Stimulated activated memory B cell treated with anti-CD40 and anti-IgM and Interleukin-4, amounts not matched to agents 10 μg/mL and 1 μg/mL and 100 μg/mL, for 72 hours (primary cell): ENCODE measurements around the gene THSD4.
A peak's percentile ranks its signal among the peaks of the same experiment; 100 is the strongest.
"Not testable (repeated sequence)": the region's sequence is repeated elsewhere in the genome, so short reads cannot be mapped to it uniquely, and the experiment has no call there.

Source experiments
- ATAC-seq: fragments of 150-1000 bp; cut with Tn5 transposase; 2 replicates; pipeline ENCODE4 v1.10.0; 2021
- H3K27ac Mint-ChIP-seq: one replicate; pipeline ENCODE4 v1.8.0; 2022; ENCODE audit warnings: mild to moderate bottlenecking, mixed read lengths
- H3K27me3 Mint-ChIP-seq: one replicate; pipeline ENCODE4 v1.8.0; 2022; ENCODE audit warnings: mixed read lengths
- H3K36me3 Mint-ChIP-seq: one replicate; pipeline ENCODE4 v1.8.0; 2022; ENCODE audit warnings: mixed read lengths
- H3K4me1 Mint-ChIP-seq: one replicate; pipeline ENCODE4 v1.8.0; 2022; ENCODE audit warnings: mixed read lengths
- H3K4me3 Mint-ChIP-seq: one replicate; pipeline ENCODE4 v1.8.0; 2022; ENCODE audit warnings: mild to moderate bottlenecking, moderate library complexity, mixed read lengths
- H3K9me3 Mint-ChIP-seq: one replicate; pipeline ENCODE4 v1.8.0; 2022; ENCODE audit warnings: mixed read lengths

The THSD4 gene

DNA sequence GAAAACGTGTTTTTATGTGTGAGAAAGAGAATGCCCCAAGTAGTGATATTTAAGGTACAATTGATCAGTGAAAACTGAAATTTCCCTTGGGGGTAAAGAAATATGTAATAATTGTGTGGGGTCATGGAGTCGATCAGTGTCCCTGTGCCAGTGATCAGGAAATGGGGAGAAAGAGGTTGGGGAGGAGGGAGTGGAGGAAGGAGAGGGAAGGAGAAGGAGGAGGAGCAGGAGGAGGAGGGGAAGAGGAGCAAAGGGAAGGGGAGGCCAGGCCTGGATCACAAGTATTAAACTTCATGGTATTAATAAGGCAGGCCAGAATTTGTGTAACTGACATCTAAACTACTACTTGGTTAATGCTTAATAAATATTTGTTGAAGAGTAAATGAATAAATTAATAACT is 30.4 kb downstream of the THSD4 start:
- no peaks in the 10 kb centered on the region for H3K4me1 Mint-ChIP-seq
- no peak for ATAC-seq
- H3K9me3 Mint-ChIP-seq = no peaks in the 10 kb centered on the region
- H3K27me3 Mint-ChIP-seq = peaks cover 22% of the 10 kb centered on the region
- no peaks in the 10 kb centered on the region for H3K36me3 Mint-ChIP-seq
- no peak overlapping the region for H3K4me3 Mint-ChIP-seq
- no peak overlapping the region for H3K27ac Mint-ChIP-seq

DNA sequence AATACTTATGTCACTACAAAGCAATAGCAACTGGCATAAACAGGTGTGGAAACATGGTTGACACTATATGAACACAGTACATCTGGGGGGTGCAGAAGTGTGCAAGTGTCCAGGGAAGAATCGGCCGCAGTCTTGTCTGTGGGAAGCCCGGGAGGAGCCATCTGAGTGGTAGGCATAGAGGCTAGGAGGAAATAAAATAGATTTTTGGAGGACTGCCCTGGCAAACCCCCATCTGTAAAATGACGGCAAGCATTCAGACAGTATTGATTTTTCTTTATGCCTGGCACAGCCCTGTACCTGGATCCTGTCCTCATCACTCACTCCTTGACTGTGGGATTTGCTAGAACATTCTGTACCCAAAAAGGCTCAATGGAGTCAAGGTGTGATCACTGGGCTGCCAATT is 31.3 kb downstream of the THSD4 start:
- no peak overlapping the region for H3K4me3 Mint-ChIP-seq
- no peaks in the 10 kb centered on the region for H3K36me3 Mint-ChIP-seq
- H3K27me3 Mint-ChIP-seq = peaks cover 22% of the 10 kb centered on the region
- no peaks in the 10 kb centered on the region for H3K9me3 Mint-ChIP-seq
- H3K27ac Mint-ChIP-seq = no peak overlapping the region
- no peaks in the 10 kb centered on the region for H3K4me1 Mint-ChIP-seq
- ATAC-seq = no peak

GRCh38 chr15:71148048-71148447 is 32.8 kb downstream of the THSD4 start:
- Mint-ChIP-seq H3K4me3 (no peak overlapping the region), H3K27me3 (peaks cover 22% of the 10 kb centered on the region), H3K36me3 (no peaks in the 10 kb centered on the region), H3K4me1 (no peaks in the 10 kb centered on the region), H3K9me3 (no peaks in the 10 kb centered on the region), H3K27ac (no peak overlapping the region)
- no peak for ATAC-seq

- Mint-ChIP-seq H3K4me3 (no peak overlapping the region), H3K36me3 (no peaks in the 10 kb centered on the region), H3K27me3 (peaks cover 9% of the 10 kb centered on the region), H3K9me3 (no peaks in the 10 kb centered on the region), H3K27ac (no peak overlapping the region), H3K4me1 (no peaks in the 10 kb centered on the region)
- no peak for ATAC-seq
Measured at GRCh38 chr15:71149646-71150557, 34.6 kb downstream of the THSD4 start.

GRCh38 chr15:71151081-71151480 is 35.8 kb downstream of the THSD4 start:
- H3K9me3 Mint-ChIP-seq = no peaks in the 10 kb centered on the region
- ATAC-seq = no peak
- H3K36me3 Mint-ChIP-seq = no peaks in the 10 kb centered on the region
- no peak overlapping the region for H3K4me3 Mint-ChIP-seq
- H3K27ac Mint-ChIP-seq = no peak overlapping the region
- H3K27me3 Mint-ChIP-seq = no peaks in the 10 kb centered on the region
- H3K4me1 Mint-ChIP-seq = no peaks in the 10 kb centered on the region

- Mint-ChIP-seq H3K4me1 (no peaks in the 10 kb centered on the region), H3K27me3 (no peaks in the 10 kb centered on the region), H3K4me3 (no peak overlapping the region), H3K27ac (no peak overlapping the region), H3K36me3 (no peaks in the 10 kb centered on the region), H3K9me3 (no peaks in the 10 kb centered on the region)
- no peak for ATAC-seq
Measured at GRCh38 chr15:71152542-71152941, 37.3 kb downstream of the THSD4 start.

GRCh38 chr15:71153823-71154524 is 38.7 kb downstream of the THSD4 start:
- Mint-ChIP-seq H3K27ac (no peak overlapping the region), H3K27me3 (no peaks in the 10 kb centered on the region), H3K4me3 (no peak overlapping the region), H3K9me3 (no peaks in the 10 kb centered on the region), H3K36me3 (no peaks in the 10 kb centered on the region), H3K4me1 (no peaks in the 10 kb centered on the region)
- ATAC-seq = peak; percentile 12

DNA sequence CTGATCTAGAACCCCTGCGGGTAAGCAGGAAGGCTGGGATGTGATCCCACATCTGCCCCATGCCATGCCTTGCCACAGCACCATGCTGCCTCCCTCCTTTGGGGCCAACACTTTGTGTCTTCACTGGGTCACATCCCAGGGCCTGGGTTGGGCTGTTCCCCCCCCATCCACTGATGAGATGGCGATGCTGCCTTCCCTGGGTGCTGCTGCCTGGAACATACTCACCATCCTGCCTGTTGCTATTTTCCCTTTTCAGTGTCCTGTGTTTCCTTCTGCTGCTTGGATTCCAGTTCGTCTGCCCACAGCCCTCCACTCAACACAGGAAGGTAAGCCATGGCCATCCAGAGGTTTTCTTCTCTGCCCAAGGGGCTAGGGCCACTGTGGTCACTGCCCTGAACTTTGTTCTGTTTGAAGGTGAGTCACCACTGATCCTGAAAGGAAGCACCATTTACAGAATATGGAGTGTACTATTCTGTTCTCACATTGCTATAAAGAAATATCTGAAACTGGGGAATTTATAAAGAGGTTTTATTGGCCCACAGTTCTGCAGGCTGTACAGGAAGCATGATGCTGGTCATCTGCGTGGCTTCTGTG is 39.4 kb downstream of the THSD4 start:
- H3K27me3 Mint-ChIP-seq = no peaks in the 10 kb centered on the region
- H3K9me3 Mint-ChIP-seq = no peaks in the 10 kb centered on the region
- H3K4me1 Mint-ChIP-seq = no peaks in the 10 kb centered on the region
- no peaks in the 10 kb centered on the region for H3K36me3 Mint-ChIP-seq
- no peak overlapping the region for H3K4me3 Mint-ChIP-seq
- ATAC-seq = peak; percentile 31
- H3K27ac Mint-ChIP-seq = no peak overlapping the region

- H3K4me3 Mint-ChIP-seq = no peak overlapping the region
- H3K4me1 Mint-ChIP-seq = no peaks in the 10 kb centered on the region
- H3K9me3 Mint-ChIP-seq = no peaks in the 10 kb centered on the region
- H3K36me3 Mint-ChIP-seq = no peaks in the 10 kb centered on the region
- H3K27me3 Mint-ChIP-seq = no peaks in the 10 kb centered on the region
- no peak overlapping the region for H3K27ac Mint-ChIP-seq
- ATAC-seq = no peak
Measured at GRCh38 chr15:71155534-71155933, 40.3 kb downstream of the THSD4 start.

GRCh38 chr15:71160976-71161375 is 45.7 kb downstream of the THSD4 start:
- no peak overlapping the region for H3K4me3 Mint-ChIP-seq
- peaks cover 21% of the 10 kb centered on the region for H3K27me3 Mint-ChIP-seq
- no peaks in the 10 kb centered on the region for H3K4me1 Mint-ChIP-seq
- no peak overlapping the region for H3K27ac Mint-ChIP-seq
- no peak for ATAC-seq
- H3K36me3 Mint-ChIP-seq = no peaks in the 10 kb centered on the region
- peaks cover 8% of the 10 kb centered on the region for H3K9me3 Mint-ChIP-seq

- H3K27me3 Mint-ChIP-seq = peaks cover 22% of the 10 kb centered on the region
- no peak overlapping the region for H3K4me3 Mint-ChIP-seq
- H3K9me3 Mint-ChIP-seq = peaks cover 8% of the 10 kb centered on the region
- H3K36me3 Mint-ChIP-seq = no peaks in the 10 kb centered on the region
- no peak overlapping the region for H3K27ac Mint-ChIP-seq
- H3K4me1 Mint-ChIP-seq = no peaks in the 10 kb centered on the region
- ATAC-seq = no peak
Measured at GRCh38 chr15:71162309-71162708, 47.0 kb downstream of the THSD4 start.

GRCh38 chr15:71164606-71165005 is 49.3 kb downstream of the THSD4 start:
- H3K36me3 Mint-ChIP-seq, ATAC-seq, H3K4me1 Mint-ChIP-seq, H3K27ac Mint-ChIP-seq, H3K4me3 Mint-ChIP-seq, H3K9me3 Mint-ChIP-seq: not testable (repeated sequence)
- H3K27me3 Mint-ChIP-seq = peaks cover 22% of the 10 kb centered on the region

GRCh38 chr15:71167445-71168165 is 52.3 kb downstream of the THSD4 start:
- no peak overlapping the region for H3K4me3 Mint-ChIP-seq
- no peak for ATAC-seq
- H3K9me3 Mint-ChIP-seq = peaks cover 8% of the 10 kb centered on the region
- no peak overlapping the region for H3K27ac Mint-ChIP-seq
- peaks cover 19% of the 10 kb centered on the region for H3K27me3 Mint-ChIP-seq
- no peaks in the 10 kb centered on the region for H3K4me1 Mint-ChIP-seq
- no peaks in the 10 kb centered on the region for H3K36me3 Mint-ChIP-seq

DNA sequence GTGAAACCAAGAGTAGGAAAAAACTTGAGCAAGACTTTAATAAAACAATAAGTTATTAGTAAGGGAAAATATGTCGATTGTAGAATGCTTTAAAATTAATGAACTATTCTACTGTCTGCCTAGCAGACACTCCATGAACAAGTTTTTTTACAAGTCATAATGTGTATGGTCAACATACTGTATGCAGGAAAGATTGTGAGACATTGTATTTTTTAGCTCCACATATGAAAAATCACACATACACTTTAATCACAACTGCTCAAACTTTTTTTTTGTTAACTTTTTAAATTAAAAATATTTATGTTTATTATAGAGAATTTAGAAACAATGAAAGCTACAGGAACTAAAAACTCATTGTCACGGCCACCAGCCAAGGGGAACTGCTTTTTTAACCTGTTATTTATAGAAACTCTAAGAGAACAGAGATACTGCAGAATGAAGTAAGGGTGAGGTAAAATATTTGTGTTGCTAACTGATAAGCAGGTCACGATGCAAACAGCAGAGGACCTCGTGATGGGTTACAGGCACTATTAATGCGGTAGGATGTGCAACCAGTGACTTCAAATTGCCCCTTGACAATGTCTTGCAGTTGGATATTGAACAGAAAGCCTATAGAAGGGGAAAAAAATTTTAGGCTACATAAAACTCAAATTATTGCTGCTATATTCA is 53.0 kb downstream of the THSD4 start:
- H3K27me3 Mint-ChIP-seq = peaks cover 13% of the 10 kb centered on the region
- H3K36me3 Mint-ChIP-seq = no peaks in the 10 kb centered on the region
- no peak for ATAC-seq
- no peaks in the 10 kb centered on the region for H3K4me1 Mint-ChIP-seq
- H3K9me3 Mint-ChIP-seq = peaks cover 5% of the 10 kb centered on the region
- no peak overlapping the region for H3K27ac Mint-ChIP-seq
- no peak overlapping the region for H3K4me3 Mint-ChIP-seq

DNA sequence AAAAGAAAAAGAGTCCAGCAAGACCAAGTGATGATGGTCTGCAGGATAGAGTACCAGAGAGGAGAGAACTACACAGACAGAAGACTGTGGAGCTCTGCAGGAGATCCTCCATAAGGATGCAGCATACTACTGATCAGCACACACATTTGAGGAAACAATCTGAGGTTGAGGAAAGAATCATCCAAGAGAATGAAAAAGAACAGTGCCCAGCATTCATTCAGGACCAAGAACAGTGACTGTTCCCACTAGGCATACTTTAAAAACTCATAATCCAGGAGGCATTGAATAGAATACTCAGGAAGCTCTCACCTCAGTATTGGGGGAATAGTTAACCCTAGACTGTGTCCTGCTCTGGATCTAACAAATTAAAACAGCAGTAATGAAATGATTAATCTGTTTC is 54.9 kb downstream of the THSD4 start:
- Mint-ChIP-seq H3K4me1 (no peaks in the 10 kb centered on the region), H3K27ac (no peak overlapping the region), H3K4me3 (no peak overlapping the region), H3K27me3 (peaks cover 9% of the 10 kb centered on the region), H3K36me3 (no peaks in the 10 kb centered on the region), H3K9me3 (peaks cover 9% of the 10 kb centered on the region)
- ATAC-seq = no peak
